ENCODE measurements around the gene DNAAF3.
A peak's percentile ranks its signal among the peaks of the same experiment; 100 is the strongest.
"Not testable (repeated sequence)": the region's sequence is repeated elsewhere in the genome, so short reads cannot be mapped to it uniquely, and the experiment has no call there.

DNAAF3 gene

DNA sequence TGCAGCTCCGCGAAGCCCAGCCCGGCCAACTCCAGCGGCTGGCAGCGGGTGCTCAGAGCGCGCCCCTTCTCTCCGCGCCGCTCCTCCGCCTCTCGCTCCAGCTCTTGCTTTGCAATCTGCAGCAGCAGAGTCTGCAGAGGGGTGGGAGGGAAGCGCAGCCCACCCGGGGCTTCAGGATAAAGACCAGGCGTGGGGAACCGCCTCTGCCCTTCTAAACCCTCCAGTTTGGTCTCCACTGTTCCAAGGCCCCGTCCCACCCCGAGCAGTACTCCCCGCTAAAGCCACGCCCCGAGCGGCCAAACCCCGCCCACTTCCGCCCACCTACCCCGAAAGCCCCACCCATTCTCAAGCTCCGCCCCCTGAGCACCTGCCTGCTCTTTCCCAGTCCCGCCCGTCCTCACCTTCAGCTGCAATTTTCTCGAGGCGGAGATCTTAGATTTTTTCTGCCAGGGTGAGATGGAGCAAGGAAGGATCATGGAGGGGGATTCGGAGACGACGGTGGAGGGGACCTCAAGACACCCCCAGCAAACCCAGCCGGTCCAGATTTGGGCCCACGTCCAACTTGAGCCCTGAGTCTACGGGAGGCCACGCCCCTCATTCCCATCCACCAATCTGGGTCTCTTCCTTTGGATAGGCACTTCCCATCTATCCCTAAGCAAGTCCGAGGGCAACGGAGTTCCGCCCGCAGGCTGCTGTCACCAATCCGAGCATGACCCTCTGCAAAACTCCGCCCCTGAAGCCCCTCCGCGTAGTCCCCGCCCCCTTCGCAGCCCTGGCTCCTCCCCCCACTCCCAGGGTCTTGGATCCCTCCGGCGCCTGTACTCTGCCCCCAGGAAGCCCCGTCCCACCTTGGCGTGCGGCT is 10.0 kb downstream of the DNAAF3 start:
- Histone ChIP-seq H3K4me1 (peaks cover 80% of the 10 kb centered on the region), H3K9ac (no peak overlapping the region), H3K27me3 (no peaks in the 10 kb centered on the region), H3K36me3 (0 out of 2 replicates have a peak, but pooled peaks cover 6% of the 10 kb centered on the region), H3K9me3 (no peaks in the 10 kb centered on the region), H3K4me3 (peak overlapping the region; percentile 60), H4K20me1 (no peaks in the 10 kb centered on the region), H3K4me2 (peak overlapping the region; percentile 86), H3K27ac (no peak overlapping the region)
- TF ChIP-seq Cebpa-rat (IDR thresholded peaks at IDR 0.05) = no peak

DNA sequence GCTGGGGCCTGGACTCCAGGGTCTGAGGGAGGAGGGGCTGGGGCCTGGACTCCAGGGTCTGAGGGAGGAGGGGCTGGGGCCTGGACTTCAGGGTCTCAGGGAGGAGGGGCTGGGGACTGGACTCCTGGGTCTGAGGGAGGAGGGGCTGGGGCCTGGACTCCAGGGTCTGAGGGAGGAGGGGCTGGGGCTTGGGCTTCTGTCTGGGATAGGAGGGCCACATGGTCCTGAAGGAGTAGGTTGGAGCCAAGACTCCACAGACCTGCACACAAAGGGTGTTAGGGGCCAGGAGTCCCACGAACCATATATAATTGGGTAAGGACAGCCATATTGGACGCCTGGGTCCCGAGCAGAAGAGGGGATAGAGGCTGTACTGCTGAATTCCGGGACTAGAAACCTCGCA is 10.6 kb downstream of the DNAAF3 start:
- Histone ChIP-seq H3K4me3 (peak overlapping the region; percentile 60), H3K4me2 (peak overlapping the region; percentile 86), H3K4me1 (peaks cover 82% of the 10 kb centered on the region)
- H3K9me3 ChIP-seq, H3K36me3 ChIP-seq, H3K27ac ChIP-seq, H3K27me3 ChIP-seq, H4K20me1 ChIP-seq, H3K9ac ChIP-seq: not testable (repeated sequence)

DNA sequence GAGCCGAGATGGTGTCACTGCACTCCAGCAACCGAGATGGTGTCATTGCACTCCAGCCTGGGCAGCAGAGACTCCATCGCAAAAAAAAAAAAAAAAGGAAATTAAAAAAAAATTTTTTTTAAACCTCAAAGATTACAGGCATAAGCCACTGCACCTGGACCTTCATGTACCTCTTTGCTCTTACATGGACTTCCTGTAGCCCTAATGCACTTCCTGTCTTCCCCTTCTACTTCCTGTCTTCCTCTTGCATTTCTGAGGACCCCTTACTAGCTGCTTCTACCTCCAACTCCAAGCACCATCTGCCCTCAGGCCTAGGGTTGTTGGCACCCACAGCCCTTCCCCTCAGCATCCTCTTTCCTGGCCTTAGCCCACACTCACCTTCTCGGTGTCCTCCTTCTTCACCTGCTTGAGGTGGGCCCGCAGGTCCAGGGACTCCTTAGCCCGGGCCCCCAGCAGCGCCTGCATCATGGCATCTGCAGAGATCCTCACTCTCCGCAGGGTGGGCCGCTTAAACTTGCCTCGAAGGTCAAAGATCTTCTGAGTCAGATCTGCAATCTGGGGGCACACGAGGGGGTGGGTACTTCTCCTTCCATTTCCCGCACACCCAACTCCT is 12.7 kb downstream of the DNAAF3 start:
- H4K20me1 ChIP-seq = no peaks in the 10 kb centered on the region
- TF ChIP-seq Cebpa-rat (IDR thresholded peaks at IDR 0.05) = no peak
- 0 out of 2 replicates have a peak, but pooled peaks cover 6% of the 10 kb centered on the region for H3K36me3 ChIP-seq
- no peak overlapping the region for H3K27ac ChIP-seq
- H3K4me1 ChIP-seq = peaks cover 68% of the 10 kb centered on the region
- no peak overlapping the region for H3K9ac ChIP-seq
- H3K4me3 ChIP-seq = no peak overlapping the region
- no peaks in the 10 kb centered on the region for H3K9me3 ChIP-seq
- H3K4me2 ChIP-seq = peak overlapping the region; percentile 43
- no peaks in the 10 kb centered on the region for H3K27me3 ChIP-seq

DNA sequence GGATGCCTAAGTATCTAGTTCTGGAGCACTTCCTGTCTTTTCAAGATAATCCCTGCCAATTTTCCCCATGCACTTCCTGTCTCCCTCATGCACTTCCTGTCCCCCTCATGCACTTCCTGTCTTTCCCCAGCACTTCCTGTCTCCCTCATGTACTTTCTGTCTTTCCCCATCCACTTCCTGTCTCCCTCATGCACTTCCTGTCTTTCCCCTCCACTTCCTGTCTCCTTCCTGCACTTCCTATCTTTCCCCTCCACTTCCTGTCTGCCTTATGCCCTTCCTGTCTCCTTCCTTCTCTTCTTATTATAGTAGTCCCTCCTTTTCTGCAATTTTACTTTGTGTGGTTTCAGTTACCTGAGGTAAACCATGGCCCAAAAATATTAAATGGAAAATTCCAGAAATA is 14.4 kb downstream of the DNAAF3 start:
- H3K9ac ChIP-seq = no peak overlapping the region
- H3K27ac ChIP-seq = peak overlapping the region; percentile 46; the same call in 1 of the 2 replicates
- no peaks in the 10 kb centered on the region for H3K9me3 ChIP-seq
- 0 out of 2 replicates have a peak, but pooled peaks cover 6% of the 10 kb centered on the region for H3K36me3 ChIP-seq
- no peak for TF ChIP-seq Cebpa-rat (IDR thresholded peaks at IDR 0.05)
- peaks cover 65% of the 10 kb centered on the region for H3K4me1 ChIP-seq
- no peaks in the 10 kb centered on the region for H4K20me1 ChIP-seq
- no peaks in the 10 kb centered on the region for H3K27me3 ChIP-seq
- no peak overlapping the region for H3K4me3 ChIP-seq
- peak overlapping the region; percentile 63 for H3K4me2 ChIP-seq

DNA sequence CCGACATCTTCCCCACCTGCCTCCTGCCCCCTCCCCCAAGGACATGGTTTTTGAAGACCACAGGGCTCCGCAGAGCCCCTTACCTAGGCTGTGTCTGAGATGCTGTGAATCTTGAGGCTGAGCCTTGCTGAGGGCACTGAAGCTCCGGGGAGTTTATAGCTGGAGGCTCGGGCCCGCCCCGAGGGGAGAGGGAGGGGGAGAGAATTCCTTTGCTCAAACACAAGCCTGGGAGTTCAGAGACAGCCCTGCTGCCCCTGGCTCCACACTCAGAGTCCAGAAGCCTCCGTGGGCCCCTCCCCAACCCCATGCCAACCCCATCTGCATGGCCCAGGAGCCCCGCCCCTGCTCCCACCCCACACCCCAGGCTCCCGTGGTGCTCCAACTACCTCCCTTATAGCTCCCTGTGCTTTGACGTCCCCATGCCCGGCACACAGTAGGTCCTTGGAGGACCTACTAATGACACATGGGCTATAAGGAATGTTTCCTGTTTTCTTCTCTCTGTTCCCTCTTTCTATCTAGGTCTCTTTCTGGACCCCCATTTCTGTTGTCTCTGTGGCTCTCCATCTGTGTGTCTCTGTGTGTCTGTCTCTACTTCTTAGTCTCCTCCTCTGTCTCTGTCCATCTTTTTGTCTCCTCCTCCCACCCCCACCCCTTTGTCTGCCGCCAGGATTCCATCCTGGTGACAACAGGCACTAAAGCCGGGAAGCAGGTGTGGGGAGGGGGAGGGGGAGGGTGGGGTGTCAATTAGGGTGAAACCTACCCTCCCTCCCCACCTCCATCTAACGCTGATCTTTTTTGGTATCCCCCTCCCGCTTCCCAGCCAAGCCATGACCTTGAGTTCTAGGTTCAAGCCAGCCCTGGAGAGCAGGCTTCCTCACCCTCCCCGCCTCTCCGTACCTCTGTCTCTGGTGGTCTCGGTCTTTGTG is 17.1 kb downstream of the DNAAF3 start, which contains the start of gene TNNT1:
TNNT1 (minus strand) TSS at position 129 of the 926 bp plus-strand sequence. CDS start 2,049 bp downstream, outside the sequence.
- Histone ChIP-seq H3K36me3 (0 out of 2 replicates have a peak, but pooled peaks cover 7% of the 10 kb centered on the region), H3K4me3 (no peak within 1 kb of the TSS), H3K27me3 (no peaks in the 10 kb centered on the region), H3K9me3 (no peaks in the 10 kb centered on the region), H3K4me1 (peaks cover 66% of the 10 kb centered on the region), H3K9ac (no peak within 1 kb of the TSS), H3K27ac (no peak within 1 kb of the TSS), H3K4me2 (peak within 1 kb of the TSS; percentile 37), H4K20me1 (no peaks in the 10 kb centered on the region)
- TF ChIP-seq Cebpa-rat (IDR thresholded peaks at IDR 0.05) = no peak

DNA sequence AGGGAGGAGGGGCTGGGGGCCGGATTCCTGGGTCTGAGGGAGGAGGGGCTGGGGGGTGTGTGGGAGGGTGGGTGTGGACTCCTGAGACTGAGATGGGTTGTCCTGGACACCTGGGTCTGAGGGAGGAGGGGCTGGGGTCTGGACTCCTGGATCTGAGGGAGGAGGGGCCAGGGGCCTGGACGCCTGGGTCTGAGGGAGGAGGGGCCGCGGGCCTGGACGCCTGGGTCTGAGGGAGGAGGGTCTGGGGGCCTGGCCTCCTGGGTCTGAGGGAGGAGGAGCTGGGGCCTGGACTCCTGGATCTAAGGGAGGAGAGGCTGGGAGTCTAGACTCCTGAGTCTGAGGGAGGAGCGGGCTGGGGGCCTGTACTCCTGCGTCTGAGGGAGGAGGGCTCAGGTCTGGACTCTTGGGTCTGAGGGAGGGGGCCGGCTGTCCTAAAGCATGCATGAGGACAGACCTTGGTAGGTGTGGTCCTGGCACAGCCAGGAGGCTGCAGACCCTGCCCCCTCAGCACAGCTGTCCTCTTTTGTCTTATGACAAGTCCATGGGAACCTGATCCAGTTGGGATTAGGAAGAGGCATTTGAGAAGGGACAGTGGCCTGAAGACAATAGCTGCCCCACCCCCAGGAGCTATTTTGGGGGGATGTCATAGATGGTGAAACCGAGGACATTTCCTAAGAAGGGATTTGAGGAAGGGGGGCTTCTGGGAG is 18.7 kb downstream of the DNAAF3 start:
- Histone ChIP-seq H4K20me1 (no peaks in the 10 kb centered on the region), H3K4me2 (peak overlapping the region; percentile 29), H3K36me3 (0 out of 2 replicates have a peak, but pooled peaks cover 10% of the 10 kb centered on the region), H3K4me1 (peaks cover 49% of the 10 kb centered on the region), H3K27me3 (peaks cover 9% of the 10 kb centered on the region; the same call in 1 of the 2 replicates), H3K9ac (no peak overlapping the region), H3K9me3 (no peaks in the 10 kb centered on the region), H3K27ac (no peak overlapping the region), H3K4me3 (no peak overlapping the region)
- TF ChIP-seq Cebpa-rat (IDR thresholded peaks at IDR 0.05) = no peak

DNA sequence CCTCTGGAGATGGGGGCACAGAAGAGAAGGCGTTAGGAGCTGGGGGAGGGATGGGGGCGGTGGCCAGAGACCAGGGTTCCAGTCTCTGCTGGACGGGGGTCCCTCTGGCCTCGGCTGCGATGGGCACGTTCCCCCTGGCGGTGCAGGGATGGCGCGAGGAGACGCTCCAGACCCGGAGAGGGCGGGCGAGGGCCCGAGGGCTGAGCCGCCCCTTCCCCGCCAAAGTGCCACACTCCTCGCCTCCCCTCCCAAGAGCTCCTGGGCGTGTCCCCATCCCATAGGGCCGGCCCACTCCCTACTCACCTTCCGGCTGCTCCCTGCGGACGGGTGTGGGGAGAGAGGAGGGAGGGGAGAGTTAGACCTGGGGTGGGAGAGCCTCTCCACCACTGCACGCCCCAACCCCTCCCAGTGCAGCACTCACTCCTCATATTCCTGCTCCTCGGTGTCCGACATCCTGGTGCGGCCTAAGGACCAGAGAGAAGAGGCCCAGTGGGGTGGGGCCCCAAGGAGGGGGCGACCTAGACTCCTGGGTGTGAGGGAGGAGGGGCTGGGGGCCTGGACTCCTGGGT is 19.6 kb downstream of the DNAAF3 start:
- Histone ChIP-seq H4K20me1 (no peaks in the 10 kb centered on the region), H3K4me1 (peaks cover 42% of the 10 kb centered on the region), H3K27me3 (peaks cover 9% of the 10 kb centered on the region; the same call in 1 of the 2 replicates), H3K36me3 (0 out of 2 replicates have a peak, but pooled peaks cover 7% of the 10 kb centered on the region), H3K9me3 (no peaks in the 10 kb centered on the region), H3K4me2 (peak overlapping the region; percentile 71), H3K4me3 (peak overlapping the region; percentile 69), H3K9ac (peak overlapping the region; percentile 63), H3K27ac (peak overlapping the region; percentile 9; the same call in 1 of the 2 replicates)
- TF ChIP-seq Cebpa-rat (IDR thresholded peaks at IDR 0.05) = no peak

DNA sequence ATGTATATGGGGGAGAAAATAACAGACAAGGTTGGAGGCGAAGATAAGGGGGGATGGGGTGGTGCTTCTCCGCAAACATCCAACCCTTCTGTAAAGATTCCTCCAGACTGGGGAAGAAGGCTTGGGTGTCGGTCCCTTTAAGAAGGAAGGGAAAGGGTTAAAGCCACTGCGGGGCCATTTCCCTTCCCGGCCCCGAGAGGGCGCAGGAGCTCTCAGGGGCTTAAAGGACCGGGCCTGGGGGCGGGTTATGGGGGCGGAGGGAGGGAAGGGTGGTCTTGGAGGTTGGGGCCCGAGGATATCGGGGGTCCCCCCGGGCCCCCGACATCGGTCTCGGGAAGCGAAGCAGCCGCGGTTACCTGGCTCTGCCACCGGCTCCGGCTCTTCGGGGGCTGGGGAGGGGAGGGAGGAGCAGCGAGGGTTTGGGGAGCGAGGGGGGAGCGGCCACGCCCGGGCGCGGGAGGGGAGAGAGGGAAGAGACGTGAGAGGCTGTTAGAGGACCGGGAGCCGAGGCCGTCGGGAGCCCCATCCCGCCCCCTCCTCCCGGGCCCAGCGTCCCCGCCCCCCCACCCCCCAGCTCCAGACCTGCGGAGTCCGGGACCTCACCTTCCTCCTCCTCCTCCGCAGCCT is 20.2 kb downstream of the DNAAF3 start:
- Histone ChIP-seq H3K4me3 (peak overlapping the region; percentile 69), H3K9me3 (no peaks in the 10 kb centered on the region), H3K27ac (no peak overlapping the region), H3K36me3 (0 out of 2 replicates have a peak, but pooled peaks cover 4% of the 10 kb centered on the region), H3K9ac (peak overlapping the region; percentile 63), H4K20me1 (no peaks in the 10 kb centered on the region), H3K4me2 (peak overlapping the region; percentile 71), H3K27me3 (peaks cover 9% of the 10 kb centered on the region; the same call in 1 of the 2 replicates), H3K4me1 (peaks cover 43% of the 10 kb centered on the region)
- no peak for TF ChIP-seq Cebpa-rat (IDR thresholded peaks at IDR 0.05)
